MCF 10A (cell line): ENCODE measurements around the gene ATP6V1E1. TPM values are rescaled to one million over a fixed set of nuclear protein-coding genes. Genes with fewer than 3 reads are reported as not detected.
"Not testable (repeated sequence)": the region's sequence is repeated elsewhere in the genome, so short reads cannot be mapped to it uniquely, and the experiment has no call there.

Experiments used
- BruUV-seq: library from RNA; stranded (reverse); fragments of 400-500 nt; replicated peaks from 2 replicates; lab custom pipeline; 2021; lab: Mats Ljungman, UMichigan
- CTCF ChIA-PET: fragments of 300-600 bp; sonication (Branson Sonifier 250); formaldehyde crosslinking; extraction: SDS; loops from one replicate; lab custom pipeline; 2021; ENCODE audit warnings: antibody characterized with exemption, inconsistent platforms; lab: Yijun Ruan, JAX
- POLR2A ChIA-PET: fragments of 300-600, 350-650 bp; sonication (Branson Sonifier 250); formaldehyde crosslinking; extraction: SDS; loops from one replicate; lab custom pipeline; 2020; ENCODE audit warnings: antibody characterized with exemption, inconsistent platforms; lab: Yijun Ruan, JAX
- DNase-seq: peaks from one replicate; pipeline ENCODE4 v3.0.0-alpha.2; 2018; ENCODE audit not compliant: unreplicated experiment
- H3K27ac Mint-ChIP-seq: one replicate; pipeline ENCODE4 v1.8.0; 2022; ENCODE audit warnings: mild to moderate bottlenecking, low read depth, mixed read lengths; ENCODE audit not compliant: unreplicated experiment
- H3K27me3 Mint-ChIP-seq: one replicate; pipeline ENCODE4 v1.8.0; 2022; ENCODE audit warnings: mixed read lengths; ENCODE audit not compliant: insufficient read depth, unreplicated experiment
- H3K36me3 Mint-ChIP-seq: one replicate; pipeline ENCODE4 v1.8.0; 2022; ENCODE audit warnings: mild to moderate bottlenecking, moderate library complexity, mixed read lengths; ENCODE audit not compliant: insufficient read depth, unreplicated experiment
- H3K4me1 Mint-ChIP-seq: one replicate; pipeline ENCODE4 v1.8.0; 2022; ENCODE audit warnings: mixed read lengths; ENCODE audit not compliant: insufficient read depth, unreplicated experiment
- H3K4me3 Mint-ChIP-seq: one replicate; pipeline ENCODE4 v1.8.0; 2022; ENCODE audit warnings: mild to moderate bottlenecking, moderate library complexity, mixed read lengths; ENCODE audit not compliant: unreplicated experiment
- H3K9me3 Mint-ChIP-seq: one replicate; pipeline ENCODE4 v1.8.0; 2022; ENCODE audit warnings: mixed read lengths; ENCODE audit not compliant: unreplicated experiment
- CTCF ChIP-seq: fragments of 200-600 bp; IDR thresholded peaks from one replicate; pipeline ENCODE4 v1.8.0; 2022; ENCODE audit warnings: antibody characterized with exemption, mild to moderate bottlenecking; ENCODE audit not compliant: unreplicated experiment
- intact Hi-C: fragments of 100-400 bp; cut with micrococcal nuclease; formaldehyde crosslinking; loops from 2 replicates; pipeline ENCODE4 v1.14.1; 2022
- total RNA-seq: library from RNA; stranded (reverse); gene quantifications from 2 replicates; pipeline ENCODE4 v1.2.3, GENCODE V29; 2022

The ATP6V1E1 gene
- total RNA-seq, 1 experiment from 2014 or later, result 86.4 TPM

- Mint-ChIP-seq H3K27me3 (no peaks in the 10 kb centered on the region), H3K36me3 (peaks cover 37% of the 10 kb centered on the region), H3K4me3 (no peak overlapping the region), H3K9me3 (no peaks in the 10 kb centered on the region), H3K4me1 (peaks cover 17% of the 10 kb centered on the region), H3K27ac (no peak overlapping the region)
- ChIA-PET POLR2A (interaction anchor here (0.8 to 1.6 kb wide), 3 partner anchors 19 to 34 kb away, joined by 3 to 5 read pairs (median 4); no protein-coding TSS in a partner anchor), CTCF (interaction anchor here (0.6 kb wide), 2 partner anchors 38 to 63 kb away, joined by 3 to 5 read pairs; no protein-coding TSS in a partner anchor)
- TF ChIP-seq CTCF, result no peak
- no peak for DNase-seq
- intact Hi-C loops, result no loop called here
- BruUV-seq, result no TSS peak
These were observed 44.0 kb upstream of the ATP6V1E1 start for GRCh38 chr22:17672417-17672991.

GRCh38 chr22:17671521-17672092, 43.1 kb upstream of the ATP6V1E1 start:
- H3K4me3 Mint-ChIP-seq, DNase-seq, H3K27ac Mint-ChIP-seq, H3K27me3 Mint-ChIP-seq, CTCF ChIA-PET, BruUV-seq, intact Hi-C loops, H3K9me3 Mint-ChIP-seq: not testable (repeated sequence)
- POLR2A ChIA-PET, result interaction anchor here (0.6 to 0.9 kb wide), 3 partner anchors 20 to 72 kb away, joined by 3 to 5 read pairs (median 3); no protein-coding TSS in a partner anchor
- Mint-ChIP-seq H3K36me3 (peaks cover 45% of the 10 kb centered on the region), H3K4me1 (peaks cover 17% of the 10 kb centered on the region)

GRCh38 chr22:17665854-17666253, 37.3 kb upstream of the ATP6V1E1 start:
- H3K9me3 Mint-ChIP-seq, result no peaks in the 10 kb centered on the region
- peak; percentile 8 for DNase-seq
- H3K4me1 Mint-ChIP-seq, result peaks cover 8% of the 10 kb centered on the region
- BruUV-seq, result no TSS peak
- H3K27me3 Mint-ChIP-seq, result no peaks in the 10 kb centered on the region
- TF ChIP-seq CTCF, result no peak
- no peak overlapping the region for H3K4me3 Mint-ChIP-seq
- peaks cover 92% of the 10 kb centered on the region for H3K36me3 Mint-ChIP-seq
- ChIA-PET CTCF (no interaction called here), POLR2A (interaction anchor here (0.7 kb wide), 1 partner anchor 39 kb away, joined by 3 read pairs; no protein-coding TSS in a partner anchor)
- H3K27ac Mint-ChIP-seq, result no peak overlapping the region
- intact Hi-C loops, result no loop called here

GRCh38 chr22:17665248-17665647, 36.7 kb upstream of the ATP6V1E1 start:
- peaks cover 8% of the 10 kb centered on the region for H3K4me1 Mint-ChIP-seq
- peaks cover 92% of the 10 kb centered on the region for H3K36me3 Mint-ChIP-seq
- TF ChIP-seq CTCF, result no peak
- H3K9me3 Mint-ChIP-seq, result no peaks in the 10 kb centered on the region
- no peak for DNase-seq
- no peak overlapping the region for H3K27ac Mint-ChIP-seq
- POLR2A ChIA-PET, result no interaction called here
- H3K27me3 Mint-ChIP-seq, result no peaks in the 10 kb centered on the region
- intact Hi-C loops, result no loop called here
- BruUV-seq, result no TSS peak
- H3K4me3 Mint-ChIP-seq, result no peak overlapping the region
- CTCF ChIA-PET, result interaction anchor here (0.7 kb wide), 1 partner anchor 493 kb away, joined by 3 read pairs; no protein-coding TSS in a partner anchor
